Measurements from ENCODE around the gene FBXW7.

FBXW7 gene

DNA sequence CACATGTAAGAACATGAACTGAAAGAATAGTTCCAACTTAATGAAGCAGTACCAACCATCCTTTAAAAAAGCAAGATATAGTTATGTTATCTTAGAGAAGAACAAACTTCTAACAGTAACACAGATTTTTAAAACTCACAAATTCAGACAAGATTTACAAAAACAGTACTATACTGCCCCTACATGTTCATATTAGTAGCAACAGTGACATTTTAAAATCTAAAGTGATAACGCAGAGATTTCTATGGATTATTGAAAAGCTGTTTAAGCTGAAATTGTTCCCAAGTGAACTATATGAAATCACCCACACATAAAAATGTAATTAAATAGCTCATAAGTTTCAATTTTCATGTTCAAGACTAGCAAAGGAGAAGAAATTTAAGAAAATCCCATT is 166.0 kb downstream of the FBXW7 start:
- no peak for DNase-seq (ENCODE audit: low spot score)

DNA sequence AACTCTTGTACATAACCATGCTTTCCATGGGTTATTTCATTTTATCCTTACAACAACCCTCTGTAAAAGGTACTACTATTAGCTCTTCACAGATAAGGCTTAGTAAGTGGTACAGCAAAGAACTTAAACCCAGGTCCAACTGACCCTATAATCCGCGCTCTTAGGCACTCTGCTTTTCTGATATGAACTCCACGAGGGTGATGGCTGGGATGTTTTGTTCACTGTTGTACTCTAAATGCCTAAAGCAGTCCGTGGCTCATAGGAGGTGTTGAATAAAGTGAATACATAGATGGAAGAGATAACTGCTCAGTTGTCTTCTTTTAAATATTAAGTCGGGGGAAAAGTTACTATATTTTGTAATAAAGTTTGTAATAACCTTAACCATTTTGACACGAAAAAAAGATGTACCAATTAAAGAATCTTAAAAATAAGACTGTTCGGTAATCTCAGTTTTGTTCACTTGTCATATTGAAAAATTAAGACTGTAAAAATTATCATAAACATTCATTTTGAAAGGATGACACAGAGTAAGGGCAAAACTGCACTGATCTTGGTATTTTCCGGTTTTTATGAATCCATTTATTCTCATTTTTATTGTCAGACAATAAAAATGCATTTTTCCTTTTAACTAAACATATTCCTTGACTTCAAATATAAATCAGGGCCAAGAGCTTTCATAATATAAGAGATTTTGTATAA is 166.5 kb downstream of the FBXW7 start:
- no peak for DNase-seq (ENCODE audit: low spot score)

DNA sequence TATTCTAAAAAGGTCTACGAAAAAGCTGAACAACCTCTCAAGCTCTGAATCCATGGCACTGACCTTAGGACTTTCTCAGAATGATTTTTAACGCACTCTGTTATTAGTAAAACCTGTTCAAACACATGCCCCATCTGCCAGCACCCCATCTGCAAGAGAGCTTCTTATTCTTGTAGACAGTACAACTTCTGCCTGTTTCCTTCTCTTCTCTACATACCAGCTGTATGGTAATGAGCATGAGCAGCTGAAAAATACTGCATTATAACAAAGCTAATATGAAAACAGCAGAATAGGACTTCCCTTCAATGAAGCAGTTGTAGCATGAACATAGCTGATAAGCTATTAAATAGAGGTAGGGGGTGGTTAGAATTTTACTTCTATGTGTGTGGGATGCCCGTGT is 167.9 kb downstream of the FBXW7 start:
- no peak for DNase-seq (ENCODE audit: low spot score)

DNA sequence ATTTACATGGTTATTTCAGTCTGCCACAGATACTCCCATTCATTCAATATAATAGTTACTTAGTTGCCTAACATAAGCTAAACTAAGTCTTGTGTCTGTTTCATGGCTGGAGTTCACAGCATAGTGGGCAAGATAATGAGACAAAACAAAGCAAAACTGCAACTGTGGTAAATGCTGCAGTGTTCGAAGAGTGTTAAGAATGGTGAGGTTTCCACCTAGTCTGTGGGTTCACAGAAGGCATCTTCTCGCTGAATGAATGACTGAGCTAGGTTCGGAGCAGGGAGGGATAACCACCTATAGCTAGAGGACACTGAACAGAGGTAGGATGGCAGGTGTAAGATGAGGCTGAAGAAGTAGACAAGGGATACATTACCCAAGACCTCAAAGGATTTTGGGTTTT is 171.0 kb downstream of the FBXW7 start:
- DNase-seq (ENCODE audit: low spot score), result no peak

DNA sequence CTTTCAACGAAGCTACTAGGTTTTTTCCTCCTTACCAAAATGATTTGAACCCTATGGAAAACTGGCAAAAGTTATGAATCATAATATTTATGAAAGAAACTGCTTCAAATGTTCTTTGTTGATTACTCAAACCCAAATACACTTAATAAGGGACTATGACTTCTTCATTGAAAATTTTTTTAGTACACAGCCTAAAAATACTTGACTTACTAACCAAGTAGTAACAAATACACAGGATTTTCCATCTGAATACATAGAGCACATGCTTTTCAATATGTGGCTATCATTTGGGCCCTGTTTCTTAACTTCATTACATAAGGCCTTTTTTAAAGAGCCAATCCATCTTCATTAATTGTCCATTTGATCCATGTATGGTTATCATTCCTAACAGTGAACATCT is 171.5 kb downstream of the FBXW7 start:
- DNase-seq (ENCODE audit: low spot score), result no peak

DNA sequence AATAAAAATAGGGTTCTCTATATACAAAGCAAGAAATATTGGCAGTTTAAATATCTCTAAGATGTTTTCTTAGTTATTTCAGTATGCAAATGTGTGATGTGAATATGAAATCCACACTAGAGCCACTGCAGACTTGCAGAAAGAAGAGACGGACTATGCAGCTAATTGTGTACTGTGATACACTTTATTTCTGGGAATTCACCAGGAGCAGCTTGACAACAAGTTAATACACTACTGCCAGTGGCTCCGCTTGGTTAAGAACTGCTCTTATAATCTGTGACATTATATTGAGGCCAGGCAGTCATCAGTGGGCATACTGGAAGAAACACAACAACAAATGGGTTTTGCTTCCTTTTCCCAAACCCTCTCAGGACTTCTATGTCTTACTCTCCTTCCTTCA is 172.0 kb downstream of the FBXW7 start:
- no peak for DNase-seq (ENCODE audit: low spot score)

DNA sequence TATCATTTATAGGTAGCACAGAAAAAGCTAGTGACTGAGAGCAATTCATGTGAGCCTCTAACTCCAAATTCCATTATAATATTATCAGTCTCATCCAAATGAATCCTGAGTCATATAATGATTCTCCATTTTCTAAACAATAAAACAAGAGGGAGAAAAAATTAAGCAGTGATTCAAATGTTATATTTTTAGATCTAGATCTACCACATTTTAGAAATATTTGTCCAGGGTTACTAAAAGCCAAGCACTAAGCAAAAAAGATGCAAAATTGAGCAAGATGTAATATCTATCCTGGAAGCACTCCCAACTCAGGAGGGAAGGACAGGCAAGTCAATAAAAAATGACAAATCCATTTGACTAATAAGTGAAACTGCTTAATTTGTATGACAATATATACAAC is 172.8 kb downstream of the FBXW7 start:
- no peak for DNase-seq (ENCODE audit: low spot score)

DNA sequence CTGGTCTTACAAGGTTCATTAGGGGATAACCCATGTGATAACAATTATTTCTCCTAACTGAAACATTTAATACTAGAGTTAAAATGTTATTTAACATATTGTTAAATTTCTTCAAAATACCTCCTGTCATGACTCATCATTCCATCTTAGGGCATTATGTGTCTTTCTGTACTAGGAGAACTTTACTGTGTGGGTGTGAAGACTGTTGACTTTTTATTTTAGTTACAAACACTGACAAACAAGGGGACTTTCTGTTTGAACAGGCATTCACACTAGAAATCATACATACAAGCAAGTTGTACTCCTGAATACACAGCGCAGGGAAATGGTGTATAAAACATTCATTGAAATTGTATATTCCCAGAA is 175.9 kb downstream of the FBXW7 start:
- no peak for DNase-seq (ENCODE audit: low spot score)

DNA sequence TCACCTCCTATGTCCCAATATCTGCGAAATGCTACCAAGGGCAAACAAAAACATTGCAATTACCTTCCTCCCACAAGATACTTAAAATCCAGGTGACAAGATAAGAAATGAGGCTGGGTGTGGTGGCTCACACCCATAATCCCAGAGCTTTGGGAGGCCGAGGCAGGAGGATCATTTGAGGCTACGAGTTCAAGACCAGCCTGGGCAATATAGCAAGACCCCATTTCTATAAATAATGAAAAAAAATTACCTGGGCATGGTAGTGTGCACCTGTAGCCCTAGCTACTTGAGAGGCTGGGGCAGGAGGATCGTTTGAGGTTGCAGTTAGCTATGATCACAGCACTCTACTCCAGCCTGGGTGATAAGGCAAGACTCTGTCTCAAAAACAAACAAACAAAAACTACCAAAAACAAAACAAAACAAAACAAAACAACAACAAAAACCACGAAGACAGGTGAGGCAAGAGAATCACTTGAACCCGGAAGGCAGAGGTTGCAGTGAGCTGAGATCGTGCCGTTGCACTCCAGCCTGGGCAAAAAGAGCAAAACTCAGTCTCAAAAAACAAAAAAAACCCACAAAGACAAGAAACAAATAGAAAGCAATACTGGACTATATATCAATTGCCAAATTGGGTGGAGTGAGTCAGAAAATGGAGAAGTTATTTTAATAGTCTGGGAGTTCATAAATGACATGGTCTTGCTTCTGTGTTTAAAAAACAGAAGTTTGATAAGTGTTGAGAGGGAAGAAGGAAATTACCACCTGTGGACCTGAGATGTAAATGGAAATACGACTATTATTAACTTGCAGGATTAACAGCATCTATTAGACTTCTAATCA is 176.5 kb downstream of the FBXW7 start:
- DNase-seq (ENCODE audit: low spot score), result no peak

DNA sequence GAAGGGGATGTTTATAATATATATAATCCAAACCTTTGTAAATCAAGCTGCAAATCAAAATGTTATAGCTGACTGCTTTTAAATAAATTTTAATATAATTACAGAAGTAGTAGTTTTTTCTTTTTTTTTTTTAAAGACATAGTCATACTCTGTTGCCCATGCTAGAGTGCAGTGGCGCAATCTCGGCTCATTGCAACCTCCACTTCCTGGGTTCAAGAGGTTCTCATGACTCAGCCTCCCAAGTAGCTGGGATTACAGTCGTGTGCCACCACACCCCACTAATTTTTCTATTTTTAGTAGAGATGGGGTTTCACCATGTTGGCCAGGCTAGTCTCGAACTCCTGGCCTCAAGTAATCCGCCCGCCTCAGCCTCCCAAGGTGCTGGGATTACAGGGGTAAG is 178.7 kb downstream of the FBXW7 start:
- DNase-seq (ENCODE audit: low spot score), result no peak

DNA sequence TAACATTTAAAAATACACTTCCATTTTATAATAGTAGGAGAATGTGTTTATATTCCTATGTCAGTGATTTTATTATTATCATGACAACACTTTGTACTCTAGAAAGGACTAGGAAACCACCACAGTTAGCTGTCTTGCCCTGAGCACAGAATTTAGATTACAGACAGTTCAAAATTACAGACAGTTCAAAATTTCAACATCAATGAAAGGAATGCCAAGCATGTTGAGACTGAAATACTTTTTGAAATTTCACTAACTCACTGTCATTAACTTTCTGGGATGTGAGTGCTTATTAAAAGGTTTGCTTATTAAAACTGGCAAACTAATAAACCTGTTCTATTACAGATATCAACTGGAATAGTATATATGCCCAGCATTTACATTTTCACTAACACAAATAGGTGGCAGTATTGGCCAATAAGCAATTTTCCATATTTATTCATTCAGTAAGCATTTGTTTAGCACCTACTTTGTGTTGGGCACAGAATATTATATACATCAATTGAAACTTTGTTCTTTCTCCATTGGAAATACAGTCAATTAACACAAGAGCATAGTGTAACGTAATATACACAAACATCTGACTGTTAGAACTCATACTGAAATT is 179.4 kb downstream of the FBXW7 start:
- no peak for DNase-seq (ENCODE audit: low spot score)

DNA sequence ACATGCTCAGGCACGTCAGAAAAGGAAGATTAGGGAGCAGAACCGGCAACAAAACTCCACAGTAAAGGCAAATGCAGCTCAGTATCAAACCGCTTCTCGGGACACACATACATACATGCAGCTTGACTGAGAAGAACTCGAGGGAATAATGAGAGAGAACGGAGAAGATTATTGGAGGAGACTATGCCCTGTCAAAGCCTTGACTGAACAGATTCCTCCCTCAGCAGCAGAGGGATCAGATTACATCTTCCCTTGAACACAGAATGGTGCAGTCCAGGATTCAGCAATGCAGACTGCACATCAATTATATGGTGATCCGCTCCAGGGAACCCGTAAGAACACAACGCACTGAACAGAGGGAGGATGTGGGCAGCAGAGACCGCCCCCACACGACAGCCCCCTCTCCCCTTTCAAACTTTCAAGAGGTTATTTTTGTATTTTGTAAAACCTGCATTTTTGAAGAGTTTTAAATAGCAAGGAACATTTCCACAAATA is 183.2 kb downstream of the FBXW7 start:
- DNase-seq (ENCODE audit: low spot score), result no peak

DNA sequence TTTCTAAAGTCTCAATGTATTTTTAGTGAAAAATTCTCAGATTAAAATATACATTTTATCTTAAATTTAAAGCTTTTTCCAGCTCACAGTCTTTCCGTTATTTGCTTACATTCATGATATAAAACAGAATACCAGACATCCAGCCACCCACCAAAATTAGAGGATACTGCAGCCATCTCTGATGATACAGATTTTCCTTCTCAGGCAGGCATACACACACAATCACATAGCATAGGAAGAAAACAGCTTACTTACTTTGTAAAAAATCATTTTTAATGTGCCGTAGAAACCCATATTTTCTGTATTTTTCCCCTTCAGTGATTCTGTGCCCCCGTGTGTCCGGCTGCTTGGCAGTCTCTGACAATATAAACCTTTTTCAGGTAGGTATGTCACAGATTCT is 183.7 kb downstream of the FBXW7 start:
- DNase-seq (ENCODE audit: low spot score), result no peak

DNA sequence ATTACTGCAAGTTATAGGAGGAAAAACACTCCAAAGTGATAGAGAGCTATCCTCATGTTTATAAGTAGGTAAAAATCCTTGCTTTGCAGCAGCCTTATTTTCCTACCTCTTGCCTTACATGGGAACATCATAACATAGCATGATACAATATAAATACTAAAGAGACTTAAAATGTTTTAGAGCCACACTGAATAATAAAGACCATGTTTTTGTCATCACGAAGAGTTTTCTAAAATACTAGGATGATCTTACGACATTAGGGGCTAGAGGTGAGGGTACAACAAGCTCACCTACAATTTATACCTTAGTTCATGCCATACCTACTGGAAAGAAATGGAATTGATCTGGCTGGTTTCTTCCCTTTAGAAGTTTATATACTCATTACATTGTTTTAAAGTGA is 184.8 kb downstream of the FBXW7 start:
- DNase-seq (ENCODE audit: low spot score), result no peak

DNA sequence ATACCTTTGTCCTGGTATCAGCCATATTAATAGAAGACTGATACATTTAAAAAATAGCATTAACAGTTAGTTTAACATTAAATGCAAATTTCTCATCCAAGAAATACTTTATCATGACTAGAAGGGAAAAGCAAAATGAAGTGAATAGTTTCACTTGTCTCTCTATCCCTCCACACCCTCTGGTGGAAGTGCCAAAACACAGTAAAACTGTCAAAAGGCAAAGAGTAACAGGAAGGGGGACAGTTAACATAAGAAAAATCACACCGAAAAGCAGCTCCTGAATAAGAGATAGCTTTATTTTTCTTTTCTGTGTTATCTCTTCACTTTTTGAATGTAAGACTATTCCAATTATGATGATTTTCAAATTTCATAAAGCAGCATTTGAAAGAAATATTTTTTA is 187.2 kb downstream of the FBXW7 start:
- peak; percentile 12 for DNase-seq (ENCODE audit: low spot score)

DNA sequence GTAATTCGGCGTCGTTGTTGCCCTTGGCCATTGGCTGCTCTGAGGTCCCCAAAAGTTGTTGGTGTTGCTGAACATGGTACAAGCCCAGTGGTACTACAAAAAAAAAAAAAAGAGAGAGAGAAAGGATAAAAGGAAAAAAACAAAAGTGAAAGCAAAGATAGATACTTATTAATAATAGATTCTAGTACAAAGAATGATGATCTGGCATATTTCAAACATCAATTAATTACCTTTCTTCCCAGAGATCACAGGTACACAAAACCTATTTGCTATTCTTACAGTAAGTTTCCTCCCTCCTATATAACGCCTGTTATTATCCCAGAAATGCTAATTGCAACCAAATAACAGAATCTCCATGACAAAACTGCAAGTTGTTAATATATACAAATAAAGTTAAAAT is 188.9 kb downstream of the FBXW7 start:
- DNase-seq (ENCODE audit: low spot score), result no peak

DNA sequence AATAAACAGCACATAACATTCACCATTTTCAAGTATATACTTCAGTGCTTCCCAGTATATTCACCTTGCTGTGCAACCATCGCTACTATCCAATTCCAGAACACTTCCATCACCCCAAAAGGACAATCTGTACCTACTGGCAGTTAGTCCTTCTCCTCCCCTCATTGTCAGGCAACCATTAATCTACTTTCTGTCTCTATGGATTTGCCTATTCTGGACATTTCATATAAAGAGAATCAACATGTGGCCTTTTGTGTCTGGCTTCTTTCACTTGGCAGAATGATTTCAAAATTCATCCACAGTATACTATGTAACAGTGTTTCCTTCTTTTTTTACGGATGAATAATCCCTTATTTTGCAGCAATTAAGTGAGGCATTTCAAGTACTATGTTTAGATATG is 189.4 kb downstream of the FBXW7 start:
- no peak for DNase-seq (ENCODE audit: low spot score)

DNA sequence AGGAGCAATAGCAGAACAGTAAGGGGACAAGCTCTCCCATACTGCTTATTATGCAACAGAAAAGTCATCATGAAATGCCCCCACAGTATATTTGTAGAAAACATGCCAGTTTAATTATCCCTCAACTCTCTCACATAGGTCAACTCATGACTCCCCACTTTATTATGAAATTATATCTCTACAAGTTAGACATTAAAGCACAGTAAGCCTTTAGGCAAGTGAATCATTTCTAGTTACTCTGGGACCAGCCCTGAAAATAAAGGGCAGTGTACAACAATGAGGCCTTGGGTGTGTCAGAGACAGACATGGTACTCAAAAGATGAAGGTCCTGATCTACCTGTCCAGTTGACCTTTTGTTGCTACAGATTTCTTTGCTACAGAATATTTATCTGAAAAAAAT is 191.9 kb downstream of the FBXW7 start:
- DNase-seq (ENCODE audit: low spot score), result no peak

DNA sequence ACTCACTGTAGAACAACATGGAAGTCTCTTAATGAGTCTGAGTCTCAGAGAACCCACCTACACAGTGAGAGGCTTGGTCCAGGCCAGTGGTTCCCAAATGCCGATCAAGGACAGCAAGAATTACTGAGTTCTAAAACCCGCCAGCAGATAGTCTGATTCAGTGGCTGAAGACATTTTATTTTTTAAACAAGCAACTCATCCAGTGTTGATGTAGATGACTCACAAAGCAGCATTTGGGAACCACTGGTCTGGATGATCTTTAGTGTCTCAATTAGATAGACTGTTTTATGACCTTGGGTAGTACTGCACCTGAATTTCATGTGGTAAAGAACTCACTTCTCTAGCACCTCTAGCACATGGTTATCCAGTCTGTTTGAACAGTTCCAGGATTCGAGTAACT is 193.6 kb downstream of the FBXW7 start:
- DNase-seq (ENCODE audit: low spot score), result no peak

DNA sequence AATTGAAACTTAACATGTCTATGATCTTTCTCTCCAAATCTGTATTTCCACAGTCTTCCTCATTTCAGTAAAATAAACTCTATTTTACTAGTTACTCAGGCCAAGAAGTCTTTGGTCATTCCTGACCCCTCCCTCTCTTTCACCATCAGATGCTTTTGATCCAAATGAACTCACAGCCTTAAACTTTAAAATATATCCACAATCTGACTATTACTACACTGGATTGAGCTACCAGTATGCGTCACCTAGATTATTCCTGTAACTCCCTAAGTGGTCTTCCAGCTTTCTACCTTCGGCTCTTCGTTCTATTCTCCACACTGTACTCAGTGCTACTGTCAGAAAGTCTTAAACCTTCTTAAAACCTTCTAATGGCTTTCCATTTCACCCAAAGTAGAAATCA is 195.1 kb downstream of the FBXW7 start:
- no peak for DNase-seq (ENCODE audit: low spot score)

DNA sequence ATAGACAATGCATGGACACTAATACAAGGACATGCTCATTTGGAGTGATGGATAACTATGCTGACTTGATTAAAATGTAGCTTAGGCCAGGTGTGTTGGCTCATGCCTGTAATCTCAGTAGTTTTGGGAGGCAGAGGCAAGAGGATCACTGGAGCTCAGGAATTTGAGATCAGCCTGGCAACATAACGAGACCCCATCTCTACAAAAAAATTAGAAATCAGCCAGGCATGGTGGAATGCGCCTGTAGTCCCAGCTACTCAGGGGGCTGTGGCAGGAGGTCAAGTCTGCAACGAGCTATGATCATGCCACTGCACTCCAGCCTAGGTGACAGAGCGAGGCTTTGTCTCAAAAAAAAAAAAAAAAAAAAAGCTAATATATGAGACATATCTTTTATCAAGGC is 196.3 kb downstream of the FBXW7 start:
- DNase-seq (ENCODE audit: low spot score), result no peak

DNA sequence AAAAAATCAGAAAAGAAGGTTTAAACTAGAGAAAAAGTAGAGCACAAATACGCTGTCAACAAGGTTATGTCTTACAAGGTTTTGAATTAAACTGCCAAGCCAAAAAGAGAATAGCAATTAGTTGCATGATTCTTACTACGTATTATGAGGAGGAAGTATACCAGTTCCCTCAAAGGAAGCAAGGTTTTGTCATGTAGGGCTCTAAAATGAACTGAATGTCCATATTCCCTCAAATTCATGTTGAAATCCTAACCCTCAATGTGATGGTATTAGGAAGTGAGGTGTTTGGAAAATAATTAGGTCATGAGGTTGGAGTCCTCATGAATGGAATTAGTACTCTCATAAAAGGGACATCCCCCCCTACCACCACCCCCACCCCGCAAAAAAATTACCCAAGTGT is 201.0 kb downstream of the FBXW7 start:
- DNase-seq (ENCODE audit: low spot score), result no peak

DNA sequence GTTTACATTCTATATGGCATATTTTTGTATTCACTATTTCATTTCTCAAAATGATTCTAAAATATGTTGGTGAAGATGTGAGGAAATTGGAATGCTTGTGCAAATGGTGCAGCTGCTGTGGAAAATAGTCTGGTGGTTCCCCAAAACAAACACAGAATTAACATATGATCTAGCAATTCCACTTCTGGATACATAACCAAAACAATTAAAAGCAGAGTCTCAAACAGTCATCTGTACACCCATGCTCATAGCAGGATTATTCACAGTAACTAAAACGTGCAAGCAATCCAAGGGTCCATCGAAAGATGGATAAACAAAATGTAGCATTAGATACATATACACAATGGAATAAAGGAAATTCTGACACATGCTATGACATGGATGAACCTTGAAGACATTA is 204.8 kb downstream of the FBXW7 start:
- no peak for DNase-seq (ENCODE audit: low spot score)

Measured in CD4-positive, alpha-beta T cell treated with Interleukin-15 for 4 hours (primary cell).